HepG2 (cell line): ENCODE results near the gene CACTIN. TPM values are rescaled to one million over a fixed set of nuclear protein-coding genes. Genes with fewer than 3 reads are reported as not detected.

Source experiments
- AKAP8 ChIP-seq: sonication (generic); formaldehyde crosslinking; IDR thresholded peaks from 2 replicates; pipeline ENCODE4 v1.5.1; 2020; ENCODE audit warnings: mild to moderate bottlenecking, missing genetic modification reagents
- CTCF ChIP-seq: sonication (generic); formaldehyde crosslinking; IDR thresholded peaks from 2 replicates; pipeline ENCODE4 v1.5.0; 2020; ENCODE audit warnings: mild to moderate bottlenecking, missing genetic modification reagents, moderate library complexity
- DNMT1 ChIP-seq: sonication (generic); formaldehyde crosslinking; IDR thresholded peaks from 2 replicates; pipeline ENCODE4 v1.5.1; 2020; ENCODE audit warnings: mild to moderate bottlenecking, missing genetic modification reagents
- KDM2A ChIP-seq: sonication (generic); formaldehyde crosslinking; IDR thresholded peaks from 2 replicates; pipeline ENCODE4 v1.4.0; 2020; ENCODE audit warnings: low read depth, missing genetic modification reagents, borderline replicate concordance
- KDM6A ChIP-seq: IDR thresholded peaks from 2 replicates; pipeline ENCODE4 v1.6.1; 2016; ENCODE audit warnings: low read depth
- MED13 ChIP-seq: sonication (generic); formaldehyde crosslinking; IDR thresholded peaks from 2 replicates; pipeline ENCODE4 v1.5.0; 2020; ENCODE audit warnings: missing genetic modification reagents
- MEF2D ChIP-seq: sonication (generic); formaldehyde crosslinking; IDR thresholded peaks from 2 replicates; pipeline ENCODE4 v1.5.1; 2020; ENCODE audit warnings: mild to moderate bottlenecking, missing genetic modification reagents
- MLLT10 ChIP-seq: sonication (generic); formaldehyde crosslinking; IDR thresholded peaks from 2 replicates; pipeline ENCODE4 v1.4.0; 2020; ENCODE audit warnings: missing genetic modification reagents
- MTA1 ChIP-seq: sonication (generic); formaldehyde crosslinking; IDR thresholded peaks from 2 replicates; pipeline ENCODE4 v1.4.0; 2020; ENCODE audit warnings: missing genetic modification reagents, mild to moderate bottlenecking, borderline replicate concordance
- NR2C2 ChIP-seq: sonication (generic); formaldehyde crosslinking; IDR thresholded peaks from 2 replicates; pipeline ENCODE4 v1.4.0; 2020; ENCODE audit warnings: missing genetic modification reagents, mild to moderate bottlenecking, moderate library complexity, borderline replicate concordance
- REL ChIP-seq: sonication (generic); formaldehyde crosslinking; conservative IDR thresholded peaks from 2 replicates; pipeline ENCODE4 v1.8.0; 2022; ENCODE audit warnings: mild to moderate bottlenecking, missing genetic modification reagents, moderate library complexity
- SATB2 ChIP-seq: sonication (generic); formaldehyde crosslinking; IDR thresholded peaks from 2 replicates; pipeline ENCODE4 v1.5.0; 2020; ENCODE audit warnings: missing genetic modification reagents
- SOX13 ChIP-seq, 3 experiments: fragments of 450-650 bp in 1 of 3; sonication (generic) in 1 of 3; formaldehyde crosslinking in 1 of 3; IDR thresholded peaks in 2 of 3; conservative IDR thresholded peaks in 1 of 3; 2 replicates each; pipeline versions ENCODE4 v1.5.0 to v1.6.1; 2016 to 2020; ENCODE audit warnings: antibody characterized with exemption in 1 of 3, mild to moderate bottlenecking in 1 of 3, missing compliant biosample characterization in 1 of 3, missing genetic modification reagents in 1 of 3, moderate library complexity in 1 of 3
- SP4 ChIP-seq: sonication (generic); formaldehyde crosslinking; IDR thresholded peaks from 2 replicates; pipeline ENCODE4 v1.8.1; 2023; ENCODE audit warnings: mild to moderate bottlenecking, missing genetic modification reagents
- STAG1 ChIP-seq: sonication (generic); formaldehyde crosslinking; IDR thresholded peaks from 2 replicates; pipeline ENCODE4 v1.4.0; 2020; ENCODE audit warnings: missing genetic modification reagents
- TEAD3 ChIP-seq: optimal IDR thresholded peaks from 2 replicates; pipeline ENCODE3; 2016; ENCODE audit warnings: borderline replicate concordance
- TFDP2 ChIP-seq: sonication (generic); formaldehyde crosslinking; IDR thresholded peaks from 2 replicates; pipeline ENCODE4 v1.4.0; 2020; ENCODE audit warnings: missing genetic modification reagents
- ZFP1 ChIP-seq: IDR thresholded peaks from 2 replicates; pipeline ENCODE4 v1.6.1; 2016
- ZFP37 ChIP-seq: sonication (generic); formaldehyde crosslinking; IDR thresholded peaks from 2 replicates; pipeline ENCODE4 v1.4.0; 2020; ENCODE audit warnings: missing genetic modification reagents, borderline replicate concordance
- ZMYM3 ChIP-seq: sonication (generic); formaldehyde crosslinking; IDR thresholded peaks from 2 replicates; pipeline ENCODE4 v1.5.1; 2020; ENCODE audit warnings: mild to moderate bottlenecking, missing genetic modification reagents
- ZMYM4 ChIP-seq: sonication (generic); formaldehyde crosslinking; IDR thresholded peaks from 2 replicates; pipeline ENCODE4 v1.8.1; 2023; ENCODE audit warnings: mild to moderate bottlenecking, missing genetic modification reagents
- ZNF274 ChIP-seq: sonication (generic); formaldehyde crosslinking; IDR thresholded peaks from 2 replicates; pipeline ENCODE4 v1.5.1; 2020; ENCODE audit warnings: mild to moderate bottlenecking, missing genetic modification reagents
- ZNF337 ChIP-seq: sonication (generic); formaldehyde crosslinking; IDR thresholded peaks from 2 replicates; pipeline ENCODE4 v1.5.1; 2020; ENCODE audit warnings: missing genetic modification reagents, low read depth, mild to moderate bottlenecking, borderline replicate concordance
- ZNF382 ChIP-seq: sonication (generic); formaldehyde crosslinking; IDR thresholded peaks from 2 replicates; pipeline ENCODE4 v1.5.0; 2020; ENCODE audit warnings: missing genetic modification reagents, mild to moderate bottlenecking, borderline replicate concordance
- ZNF547 ChIP-seq: sonication (generic); formaldehyde crosslinking; IDR thresholded peaks from 2 replicates; pipeline ENCODE4 v1.5.1; 2020; ENCODE audit warnings: mild to moderate bottlenecking, missing genetic modification reagents
- ZNF670 ChIP-seq: sonication (generic); formaldehyde crosslinking; IDR thresholded peaks from 2 replicates; pipeline ENCODE4 v1.8.0; 2022; ENCODE audit warnings: mild to moderate bottlenecking, missing genetic modification reagents, borderline replicate concordance
- ZNF749 ChIP-seq: sonication (generic); formaldehyde crosslinking; IDR thresholded peaks from 2 replicates; pipeline ENCODE4 v1.8.0; 2022; ENCODE audit warnings: mild to moderate bottlenecking, missing genetic modification reagents, moderate library complexity, borderline replicate concordance
- polyA plus RNA-seq, 8 experiments: library from polyadenylated mRNA; depleted of rRNA in 3 of 8; stranded (reverse) in 7 of 8; unstranded in 1 of 8; fragments of >200 nt; fragmentation: Illumina TruSeq in 4 of 8; extraction: Trizol in 4 of 8; gene quantifications; 2 replicates each; pipeline versions ENCODE4 v1.2.1 to v1.2.3, GENCODE V29; 2011 to 2016; ENCODE audit warnings: low read depth in 4 of 8, missing spikeins in 1 of 8, mixed read lengths in 1 of 8; ENCODE audit not compliant: insufficient read depth in 1 of 8
- total RNA-seq, 5 experiments: library from RNA; depleted of rRNA; stranded (reverse); fragments of >200 nt; fragmentation: Illumina TruSeq; extraction: Trizol; gene quantifications; 2 replicates each; pipeline ENCODE4 v1.2.3, GENCODE V29; 2016; ENCODE audit warnings: low read depth in 1 of 5

Gene CACTIN
- total and polyA plus RNA-seq, 2 of the 13 experiments (the other 11 are each of a cell fraction or from before 2014, with no cell fraction given) = 10.0 to 16.6 TPM

- peak; percentile 70; the same call in 1 of the 2 replicates for TF ChIP-seq DNMT1 (CRISPR knock-in tag)
- peak; percentile 66 for TF ChIP-seq TEAD3 (CRISPR knock-in tag)
- no peak for TF ChIP-seq ZNF337 (CRISPR knock-in tag)
- TF ChIP-seq MEF2D (CRISPR knock-in tag) = 0 out of 2 replicates have a peak, but pooled peaks have one; percentile 40
- no peak for TF ChIP-seq ZFP1 (CRISPR knock-in tag)
- TF ChIP-seq SOX13 (IDR thresholded peaks at IDR 0.05) = no peak
- TF ChIP-seq SOX13 (CRISPR knock-in tag; conservative IDR thresholded peaks at IDR 0.05 in 1 of 2, IDR thresholded peaks at IDR 0.05 in 1 of 2) = no peak
- TF ChIP-seq MED13 = no peak
- TF ChIP-seq MTA1 (CRISPR knock-in tag) = 0 out of 2 replicates have a peak, but pooled peaks have one; percentile 45
- TF ChIP-seq CTCF = peak; percentile 97
- TF ChIP-seq KDM2A = peak; percentile 54; the same call in 1 of the 2 replicates
- TF ChIP-seq MLLT10 (CRISPR knock-in tag) = no peak
- TF ChIP-seq ZNF382 (CRISPR knock-in tag) = no peak
- TF ChIP-seq ZFP37 (CRISPR knock-in tag) = no peak
- no peak for TF ChIP-seq KDM6A (CRISPR knock-in tag)
- no peak for TF ChIP-seq REL (CRISPR knock-in tag)
- TF ChIP-seq ZNF749 = no peak
- 0 out of 2 replicates have a peak, but pooled peaks have one; percentile 23 for TF ChIP-seq ZNF274 (CRISPR knock-in tag)
- no peak for TF ChIP-seq ZNF547 (CRISPR knock-in tag)
- TF ChIP-seq AKAP8 (CRISPR knock-in tag) = 0 out of 2 replicates have a peak, but pooled peaks have one; percentile 38
- TF ChIP-seq SATB2 (CRISPR knock-in tag) = no peak
- peak; percentile 83 for TF ChIP-seq STAG1 (CRISPR knock-in tag)
- peak; percentile 55; the same call in 1 of the 2 replicates for TF ChIP-seq ZMYM3 (CRISPR knock-in tag)
- no peak for TF ChIP-seq ZNF670 (CRISPR knock-in tag)
- 0 out of 2 replicates have a peak, but pooled peaks have one; percentile 25 for TF ChIP-seq SP4 (CRISPR knock-in tag)
- TF ChIP-seq TFDP2 (CRISPR knock-in tag) = no peak
- TF ChIP-seq ZMYM4 = no peak
- peak; percentile 28; the same call in 1 of the 2 replicates for TF ChIP-seq NR2C2 (CRISPR knock-in tag)
Measured at GRCh38 chr19:3665681-3666544, 39.3 kb upstream of the CACTIN start (continued).
